Gastrocnemius medialis (tissue), 4 donors: Measurements from ENCODE around the gene XCL2. TPM values are rescaled to one million over a fixed set of nuclear protein-coding genes. Genes with fewer than 3 reads are reported as not detected.

Experiments used
- ATAC-seq, 2 donors: fragments of 150-250 bp; one replicate each; pipeline ENCODE4 v1.9.1; 2016
- DNase-seq, 2 donors: peaks; one replicate each; pipeline ENCODE4 v3.0.0-alpha.2; 2019
- H3K27ac ChIP-seq, 4 donors: fragments of 200-600 bp; sonication (generic); 1 replicate in 1 of 4; 2 replicates in 3 of 4; pipeline ENCODE4 v1.5.1; 2016 to 2018; ENCODE audit warnings: mild to moderate bottlenecking in 2 of 4, moderate library complexity in 1 of 4
- H3K27me3 ChIP-seq, 3 donors: fragments of 200-600 bp; sonication (generic) in 2 of 3; 1 replicate in 1 of 3; 2 replicates in 2 of 3; pipeline versions ENCODE4 v1.5.1 to v1.6.0; 2016 to 2019; ENCODE audit warnings: mild to moderate bottlenecking in 1 of 3, moderate library complexity in 1 of 3
- H3K36me3 ChIP-seq, 2 donors: fragments of 200-600 bp; sonication (generic) in 1 of 2; one replicate each; pipeline ENCODE4 v1.5.1; 2017 to 2018
- H3K4me1 ChIP-seq, 2 donors: fragments of 200-600 bp; sonication (generic) in 1 of 2; one replicate each; pipeline ENCODE4 v1.5.1; 2016 to 2017; ENCODE audit warnings: mild to moderate bottlenecking in 2 of 2
- H3K4me3 ChIP-seq, 4 donors: fragments of 200-600 bp; sonication (generic) in 3 of 4; 1 replicate in 1 of 4; 2 replicates in 3 of 4; pipeline ENCODE4 v1.5.1; 2016 to 2019; ENCODE audit warnings: mild to moderate bottlenecking in 2 of 4
- H3K9me3 ChIP-seq, 3 donors: fragments of 200-600 bp; sonication (generic) in 2 of 3; 1 replicate in 1 of 3; 2 replicates in 2 of 3; pipeline ENCODE4 v1.5.1; 2016 to 2019
- CTCF ChIP-seq, 5 experiments: fragments of 450-650 bp in 3 of 5; fragments of 200-600 bp in 2 of 5; sonication (generic) in 2 of 5; IDR thresholded peaks in 4 of 5; conservative IDR thresholded peaks in 1 of 5; 1 replicate in 4 of 5; 2 replicates in 1 of 5; pipeline ENCODE4 v1.5.1; 2016 to 2019; ENCODE audit warnings: antibody characterized with exemption in 5 of 5, mild to moderate bottlenecking in 3 of 5, moderate library complexity in 3 of 5
- POLR2A ChIP-seq, 2 donors: fragments of 450-650 bp; IDR thresholded peaks; one replicate each; pipeline ENCODE4 v1.6.1; 2017; ENCODE audit warnings: antibody characterized with exemption in 2 of 2, mild to moderate bottlenecking in 2 of 2, moderate library complexity in 2 of 2
- in situ Hi-C, 4 donors: fragments of 200-750 bp; cut with MboI; loops; one replicate each; pipeline versions ENCODE4 v1.15.0 to v1.8.0; 2017; ENCODE audit warnings: low sequenced_read_pairs in 4 of 4
- intact Hi-C: fragments of 100-400 bp; cut with DNase I; formaldehyde crosslinking; loops from one replicate; pipeline ENCODE4 v1.15.1; 2023; ENCODE audit warnings: low total_unique reads
- total RNA-seq, 4 donors: library from RNA; depleted of rRNA; stranded (reverse); fragments of >200 nt; gene quantifications; one replicate each; pipeline versions ENCODE4 v1.1.0 to v1.2.3, GENCODE V29; 2016

XCL2 gene
- total RNA-seq, 4 donors from 2014 or later: 1.5 TPM; not detected in 3

- Histone ChIP-seq H3K9me3 (no peaks in the 10 kb centered on the region), H3K4me1 (no peaks in the 10 kb centered on the region), H3K27ac (no peak overlapping the region), H3K27me3 (no peaks in the 10 kb centered on the region), H3K4me3 (no peak overlapping the region), H3K36me3 (no peaks in the 10 kb centered on the region)
- TF ChIP-seq POLR2A (IDR thresholded peaks at IDR 0.05) (no peak), CTCF (IDR thresholded peaks at IDR 0.05 in 4 of 5, conservative IDR thresholded peaks at IDR 0.05 in 1 of 5) (no peak)
- DNase-seq (no peak), ATAC-seq (no peak)
- in situ Hi-C loops: no loop called here
- intact Hi-C loops: no loop called here
Observed at GRCh38 chr1:168535536-168535935, 8.3 kb downstream of the XCL2 start.

DNA sequence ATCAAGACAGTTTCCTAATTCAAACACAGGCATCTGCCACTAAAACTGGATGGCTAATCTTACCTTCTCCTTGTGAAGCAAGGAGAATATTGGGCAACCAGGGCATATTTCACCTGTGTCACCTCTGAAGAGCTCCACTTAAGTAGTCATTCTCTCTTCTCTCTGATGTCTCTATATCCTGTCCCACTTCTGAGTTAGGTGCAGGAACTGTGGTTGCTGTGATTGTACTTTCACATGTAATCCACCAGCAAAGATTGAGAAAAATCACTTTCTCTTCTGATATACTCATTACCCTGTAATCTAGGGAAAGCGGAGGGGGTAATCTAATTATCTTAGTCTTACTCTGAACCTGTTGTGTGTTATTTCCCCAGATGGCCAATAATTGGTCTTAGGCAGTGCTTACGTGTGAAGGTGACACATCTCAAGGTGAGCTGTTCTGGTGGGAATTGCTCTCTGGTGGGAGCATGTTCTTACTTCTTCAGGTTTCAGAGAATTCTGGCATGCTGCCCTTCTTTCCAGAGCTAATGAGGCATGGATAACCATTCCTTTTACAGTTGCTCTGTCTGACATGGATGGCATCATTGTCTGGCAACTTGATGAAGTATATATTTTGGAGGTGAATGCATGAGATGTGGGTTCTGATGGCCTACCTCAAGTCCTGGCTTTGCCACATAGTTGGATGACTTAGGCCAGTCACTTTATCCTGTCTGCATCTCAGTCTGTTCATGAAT, 12.0 kb downstream of the XCL2 start:
- no peak for ATAC-seq
- TF ChIP-seq CTCF (IDR thresholded peaks at IDR 0.05 in 4 of 5, conservative IDR thresholded peaks at IDR 0.05 in 1 of 5): no peak
- TF ChIP-seq POLR2A (IDR thresholded peaks at IDR 0.05): no peak
- in situ Hi-C loops: no loop called here

GRCh38 chr1:168529518-168529917, 14.3 kb downstream of the XCL2 start:
- no peaks in the 10 kb centered on the region for H3K27me3 ChIP-seq
- no peak for TF ChIP-seq POLR2A (IDR thresholded peaks at IDR 0.05)
- no peak for TF ChIP-seq CTCF (IDR thresholded peaks at IDR 0.05 in 4 of 5, conservative IDR thresholded peaks at IDR 0.05 in 1 of 5)
- H3K36me3 ChIP-seq: no peaks in the 10 kb centered on the region
- in situ Hi-C loops: no loop called here
- no peaks in the 10 kb centered on the region for H3K9me3 ChIP-seq
- H3K4me1 ChIP-seq: no peaks in the 10 kb centered on the region
- no peak overlapping the region for H3K27ac ChIP-seq
- no peak for DNase-seq
- no peak overlapping the region for H3K4me3 ChIP-seq
- intact Hi-C loops: no loop called here
- ATAC-seq: no peak

More for the DNA sequence above, 12.0 kb downstream of the XCL2 start:
- DNase-seq: no peak
- Histone ChIP-seq H3K4me1 (no peaks in the 10 kb centered on the region), H3K27me3 (no peaks in the 10 kb centered on the region), H3K4me3 (no peak overlapping the region), H3K27ac (no peak overlapping the region), H3K9me3 (no peaks in the 10 kb centered on the region), H3K36me3 (no peaks in the 10 kb centered on the region)
- intact Hi-C loops: no loop called here

DNA sequence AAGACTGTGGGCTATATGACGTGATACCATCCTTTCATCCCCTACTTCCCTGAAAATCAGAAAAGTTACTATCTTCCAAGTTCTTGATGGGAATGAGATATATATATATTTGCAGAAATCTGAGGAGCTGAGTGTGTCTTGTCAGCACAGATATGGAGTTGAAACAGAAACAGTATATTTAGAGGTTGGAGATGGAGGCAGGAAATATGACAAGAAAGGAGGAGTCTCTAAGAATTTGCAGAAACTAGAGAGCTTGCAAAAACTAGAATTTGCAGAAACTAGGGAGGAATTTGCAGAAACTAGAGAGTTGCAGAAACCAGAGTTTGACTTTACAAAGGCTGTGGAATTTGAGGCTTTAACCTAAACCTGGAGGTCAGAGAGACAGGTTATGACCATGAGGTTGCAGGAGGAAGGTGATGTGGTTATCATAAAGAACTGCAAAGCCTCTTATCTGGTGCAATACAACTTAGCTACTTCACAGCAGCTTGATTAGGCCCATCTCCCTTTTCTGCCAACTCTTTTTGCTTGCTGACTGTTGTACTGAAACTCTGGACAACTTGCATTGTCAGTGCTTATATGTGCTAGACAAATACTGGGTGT, 22.3 kb downstream of the XCL2 start:
- H3K36me3 ChIP-seq: no peaks in the 10 kb centered on the region
- DNase-seq (no peak), ATAC-seq (no peak)
- H3K27ac ChIP-seq: no peak overlapping the region
- H3K4me1 ChIP-seq: no peaks in the 10 kb centered on the region
- H3K9me3 ChIP-seq: no peaks in the 10 kb centered on the region
- TF ChIP-seq POLR2A (IDR thresholded peaks at IDR 0.05) (no peak), CTCF (IDR thresholded peaks at IDR 0.05 in 4 of 5, conservative IDR thresholded peaks at IDR 0.05 in 1 of 5) (no peak)
- H3K27me3 ChIP-seq: no peaks in the 10 kb centered on the region
- intact Hi-C loops (no loop called here), in situ Hi-C loops (no loop called here)
- no peak overlapping the region for H3K4me3 ChIP-seq
